H4 (cell line): ENCODE data around the gene CPEB3. TPM values are rescaled to one million over a fixed set of nuclear protein-coding genes. Genes with fewer than 3 reads are reported as not detected.
"Not testable (repeated sequence)": the region's sequence is repeated elsewhere in the genome, so short reads cannot be mapped to it uniquely, and the experiment has no call there.

ENCODE experiments used
- DNase-seq: peaks from one replicate; pipeline ENCODE4 v3.0.0-alpha.2; 2015; ENCODE audit warnings: low spot score
- total RNA-seq: library from RNA; depleted of rRNA; stranded (reverse); fragments of >200 nt; shearing (Covaris generic); gene quantifications from 2 replicates; pipeline ENCODE4 v1.2.3, GENCODE V29; 2014; rRNA removed

CPEB3 gene
- total RNA-seq: 0.16 and 0.56 TPM in 2 replicates

DNA sequence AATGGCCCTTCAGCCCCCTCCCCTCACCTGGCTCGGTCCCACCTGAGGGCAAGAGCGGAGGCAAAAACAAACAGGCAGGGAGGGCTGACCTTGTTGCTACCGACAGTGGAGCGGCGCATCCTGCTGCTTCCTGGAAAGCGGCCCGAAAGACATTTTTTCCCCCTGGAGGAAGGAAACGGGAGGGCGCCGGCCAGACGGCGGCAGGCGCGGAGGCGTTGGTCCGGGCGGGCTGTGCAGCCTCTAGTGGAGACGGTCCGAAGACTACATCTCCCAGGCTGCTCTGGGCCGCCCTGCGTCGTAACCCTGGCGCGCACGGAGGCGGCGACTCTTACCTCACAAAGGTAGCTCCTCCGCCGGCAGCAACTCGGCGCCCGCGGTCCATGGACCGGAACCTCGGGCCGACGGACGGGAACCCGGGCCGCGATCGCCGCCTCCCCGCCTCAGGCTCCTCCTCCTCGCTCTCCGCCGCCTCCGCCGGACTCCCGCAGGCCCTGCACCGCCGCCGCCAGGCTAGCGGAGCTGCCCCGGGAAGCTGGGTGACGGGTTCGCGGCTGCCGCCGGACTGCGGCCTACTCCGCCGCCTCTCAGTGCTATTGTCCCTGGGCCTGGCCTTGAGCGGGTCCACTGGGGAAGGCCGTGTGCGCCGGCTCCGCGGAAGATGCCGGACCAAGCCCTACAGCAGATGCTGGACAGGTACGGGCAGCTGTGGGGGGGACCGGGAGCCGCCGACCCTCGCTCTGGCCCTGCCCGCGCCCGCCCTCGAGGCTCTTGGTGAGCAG, at the start of gene CPEB3, which contains the start of gene MARCHF5:
TSS of gene CPEB3 (minus strand) at position 242 of the 779 bp plus-strand sequence. CDS start 50,728 bp downstream, outside the sequence.
TSS of gene MARCHF5 (plus strand) at position 331 of the 779 bp plus-strand sequence. CDS start at position 659, 328 bp downstream.
- peak; percentile 96 for DNase-seq

- not testable (repeated sequence) for DNase-seq
Observed at GRCh38 chr10:92329927-92330326, 39.0 kb upstream of the CPEB3 start.

- DNase-seq: no peak
Observed at GRCh38 chr10:92328993-92329392, 38.1 kb upstream of the CPEB3 start.

DNA sequence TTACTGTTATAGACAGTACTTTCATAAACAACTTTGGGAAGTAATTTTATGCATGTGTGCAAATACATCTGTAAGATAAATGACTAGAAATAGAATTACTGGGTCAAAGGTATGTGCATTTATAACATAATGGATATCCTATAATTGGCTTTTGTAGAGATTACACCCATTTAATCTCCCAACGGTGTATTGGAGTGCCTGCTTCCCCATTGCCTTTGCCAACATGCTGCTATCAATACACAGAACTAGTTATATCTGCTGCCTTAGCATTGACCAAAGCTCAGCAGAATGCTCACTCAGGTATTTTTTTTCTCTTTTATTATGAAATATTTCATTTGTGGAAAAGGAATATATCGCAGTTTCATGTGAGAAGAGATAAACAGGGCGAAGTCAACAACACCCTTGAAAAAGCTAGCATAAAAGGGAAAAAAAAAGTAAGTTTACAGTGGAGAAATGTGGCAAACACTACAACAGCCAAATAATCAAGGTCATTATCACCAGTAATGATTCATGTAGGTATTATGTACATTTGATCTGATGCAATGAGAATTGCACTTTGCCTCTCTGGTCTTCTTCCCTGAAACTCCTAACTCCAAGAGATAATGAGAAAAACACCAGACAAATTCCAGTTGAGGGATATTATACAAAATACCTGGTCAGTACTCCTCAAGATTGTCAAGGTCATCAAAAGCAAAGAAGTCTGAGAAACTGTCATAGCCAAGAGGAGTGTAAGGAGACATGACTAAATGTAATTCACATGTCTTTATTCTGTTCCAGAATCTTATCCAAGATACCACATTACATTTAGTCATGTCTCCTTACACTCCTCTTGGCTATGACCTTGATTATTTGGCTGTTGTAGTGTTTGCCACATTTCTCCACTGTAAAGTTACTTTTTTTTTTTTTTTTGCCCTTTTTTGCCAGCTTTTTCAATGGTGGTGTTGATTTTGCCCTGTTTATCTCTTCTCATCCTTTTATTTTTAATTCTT, 36.9 kb upstream of the CPEB3 start:
- no peak for DNase-seq

- DNase-seq: no peak
Observed at GRCh38 chr10:92323079-92323478, 32.2 kb upstream of the CPEB3 start.

DNA sequence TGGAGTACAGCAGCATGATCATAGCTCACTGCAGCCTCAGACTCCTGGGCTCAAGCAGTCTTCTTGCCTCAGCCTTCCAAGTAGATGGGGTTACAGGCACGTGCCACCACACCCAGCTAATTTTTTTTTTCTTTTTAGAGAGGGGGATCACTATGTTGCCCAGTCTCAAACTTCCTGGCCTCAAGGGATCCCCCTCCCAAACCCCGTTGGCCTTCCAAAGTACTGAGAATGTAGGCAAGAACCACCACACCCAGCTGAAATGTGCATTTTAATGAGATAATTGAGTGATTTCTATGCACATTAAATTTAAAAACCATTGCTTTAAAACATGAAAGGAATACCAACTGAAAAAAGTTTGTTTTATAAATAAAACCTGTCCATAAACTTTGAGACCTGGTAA, 25.7 kb upstream of the CPEB3 start:
- DNase-seq: no peak

GRCh38 chr10:92313750-92314149, 22.9 kb upstream of the CPEB3 start:
- DNase-seq: no peak

- no peak for DNase-seq
Observed at GRCh38 chr10:92309272-92309671, 18.4 kb upstream of the CPEB3 start.

DNA sequence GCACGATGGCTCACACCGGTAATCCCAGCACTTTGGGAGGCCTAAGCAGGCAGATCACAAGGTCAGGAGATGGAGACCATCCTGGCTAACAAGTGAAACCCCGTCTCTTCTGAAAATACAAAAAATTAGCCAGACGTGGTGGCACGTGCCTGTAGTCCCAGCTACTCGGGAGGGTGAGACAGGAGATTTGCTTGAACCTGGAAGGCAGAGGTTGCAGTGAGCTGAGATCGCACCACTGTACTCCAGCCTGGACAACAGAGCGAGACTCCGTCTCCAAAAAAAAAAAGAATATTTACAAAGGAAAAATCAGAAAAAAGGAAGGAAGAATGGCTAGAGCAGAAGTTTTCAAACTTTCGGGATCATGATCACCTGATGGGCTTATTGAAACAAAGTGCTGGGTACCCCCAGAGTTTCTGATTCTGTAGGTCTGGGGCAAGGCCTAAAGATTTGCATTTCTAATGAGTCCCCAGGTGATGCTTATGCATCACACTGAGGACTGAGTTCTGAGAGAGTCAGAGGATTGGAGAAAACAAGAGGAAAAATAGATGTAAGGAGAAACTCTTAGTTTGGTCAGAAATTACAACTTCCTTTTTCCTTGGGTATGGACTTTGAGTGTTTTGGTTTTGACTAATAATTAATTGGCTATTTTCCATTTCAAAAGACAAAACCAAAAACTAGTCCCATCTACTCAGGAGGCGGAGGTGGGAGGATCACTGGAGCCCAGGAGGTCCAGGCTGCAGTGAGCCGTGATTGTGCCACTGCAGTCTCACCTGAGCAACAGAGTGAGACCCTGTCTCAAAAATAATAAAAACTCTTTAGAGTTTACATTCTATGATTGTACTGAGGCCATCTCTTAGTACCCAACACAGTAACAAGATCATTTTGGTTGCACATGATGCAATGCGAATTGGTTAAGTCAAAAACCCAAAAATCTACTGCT, 14.5 kb upstream of the CPEB3 start:
- DNase-seq: no peak

DNA sequence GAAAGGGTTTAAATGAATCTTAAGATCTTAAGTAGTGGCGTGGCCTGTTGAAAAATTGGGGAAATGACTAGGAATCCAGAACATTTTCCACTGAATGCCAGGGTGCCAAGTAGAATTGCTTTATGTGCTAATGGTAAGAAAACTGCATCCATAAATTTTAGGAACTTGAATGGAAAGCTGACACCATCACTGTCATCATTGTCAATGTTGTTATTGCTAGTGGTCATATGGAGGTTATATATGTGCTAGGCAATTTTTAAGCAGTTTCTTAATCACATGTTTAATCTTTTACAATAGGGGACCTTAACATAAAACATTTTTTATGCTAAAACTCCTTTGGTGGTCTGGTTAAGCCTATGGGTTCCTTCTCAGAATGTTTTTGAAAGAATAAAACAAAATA, 13.2 kb upstream of the CPEB3 start:
- DNase-seq: no peak

DNA sequence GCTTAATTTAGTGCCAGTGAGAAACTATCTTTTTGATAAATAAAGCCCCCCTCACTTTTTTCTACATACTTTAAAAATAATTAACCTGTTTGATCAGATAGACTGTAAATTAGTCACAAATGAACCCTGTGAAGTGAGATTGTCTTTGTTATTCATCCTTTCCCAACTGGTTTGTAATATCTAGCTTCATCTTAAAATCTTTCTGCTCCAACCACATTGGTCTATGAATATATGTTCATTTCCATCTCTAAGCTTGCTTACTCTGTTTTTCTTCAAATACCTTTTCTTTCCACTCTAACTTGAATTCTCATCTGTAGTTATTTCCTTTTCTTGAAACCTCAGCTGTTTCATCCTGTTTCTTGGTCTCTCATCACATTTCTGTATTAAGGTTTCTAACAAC, 12.2 kb upstream of the CPEB3 start:
- no peak for DNase-seq

DNA sequence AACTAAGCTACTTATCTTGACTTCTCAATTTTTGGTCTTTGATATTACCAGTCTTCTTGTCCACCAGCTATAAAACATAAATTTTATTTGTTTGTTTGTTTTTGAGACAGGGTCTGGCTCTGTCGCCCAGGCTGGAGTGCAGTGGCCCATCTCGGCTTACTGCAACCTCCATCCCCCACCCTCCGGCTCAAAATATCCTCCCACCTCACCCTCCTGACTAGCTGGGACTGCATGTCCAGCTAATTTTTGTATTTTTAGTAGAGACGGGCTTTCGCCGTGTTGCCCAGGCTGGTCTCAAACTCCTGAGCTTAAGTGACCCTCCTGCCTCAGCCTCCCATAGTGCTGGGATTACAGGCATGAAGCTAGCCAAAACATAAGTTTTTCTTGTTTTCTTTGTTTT, 7.6 kb upstream of the CPEB3 start:
- no peak for DNase-seq

DNA sequence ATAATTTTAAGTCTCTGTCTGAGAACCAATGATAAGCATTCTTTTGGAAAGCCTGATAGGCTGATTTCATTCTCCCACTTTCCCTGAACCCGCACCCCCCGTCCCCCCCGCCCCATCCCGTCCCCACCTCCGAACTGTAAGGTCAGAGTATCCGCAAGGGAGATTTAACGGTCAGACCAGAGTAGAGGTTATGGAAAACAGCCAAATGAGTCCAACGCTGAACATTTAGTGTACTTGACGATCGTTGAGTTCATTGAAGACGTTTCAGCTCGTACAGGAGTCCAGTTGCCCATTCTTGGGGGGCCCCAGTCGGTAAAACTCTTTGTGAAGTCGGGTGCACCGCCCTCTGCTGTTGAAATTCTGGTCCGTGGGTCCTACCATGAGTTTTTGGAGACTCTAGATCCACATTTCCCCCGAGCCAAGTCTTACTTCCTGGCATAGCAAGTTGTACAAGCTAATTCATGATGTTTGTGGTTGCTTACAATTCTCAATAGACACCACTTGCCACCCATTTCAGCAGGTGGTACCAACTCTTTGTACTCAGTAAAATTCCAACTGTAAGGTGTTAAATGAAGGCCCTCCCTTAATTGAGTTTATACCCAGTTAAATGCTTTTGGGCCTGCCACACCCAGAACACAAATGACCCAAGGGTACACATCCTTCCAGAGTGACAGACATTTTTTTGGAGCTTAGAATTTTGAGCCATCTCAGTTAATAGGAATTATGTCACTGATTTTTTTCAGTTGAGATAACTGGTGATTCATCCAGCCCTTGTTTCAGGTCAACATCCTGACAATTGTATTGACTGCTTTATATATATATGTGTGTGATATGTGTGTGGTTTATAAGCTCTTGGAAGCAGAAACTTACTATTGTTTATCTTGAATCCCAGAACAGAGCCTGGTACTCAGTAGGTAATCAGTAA, 1.3 kb upstream of the CPEB3 start:
- peak; percentile 15 for DNase-seq

DNA sequence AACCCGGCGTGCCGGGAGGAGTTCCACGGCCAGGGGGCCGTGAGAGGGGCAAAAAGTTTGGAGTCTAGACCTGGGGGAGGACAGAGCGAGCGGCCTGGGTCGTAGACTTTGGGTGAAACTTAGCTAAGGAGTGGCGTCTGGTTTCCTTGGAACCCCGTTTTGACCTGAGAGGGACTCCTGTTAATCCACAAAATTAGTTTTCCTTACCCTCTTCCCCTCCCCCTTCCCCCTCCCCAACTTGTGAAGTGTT, 663 bp upstream of the CPEB3 start:
- no peak for DNase-seq

DNA sequence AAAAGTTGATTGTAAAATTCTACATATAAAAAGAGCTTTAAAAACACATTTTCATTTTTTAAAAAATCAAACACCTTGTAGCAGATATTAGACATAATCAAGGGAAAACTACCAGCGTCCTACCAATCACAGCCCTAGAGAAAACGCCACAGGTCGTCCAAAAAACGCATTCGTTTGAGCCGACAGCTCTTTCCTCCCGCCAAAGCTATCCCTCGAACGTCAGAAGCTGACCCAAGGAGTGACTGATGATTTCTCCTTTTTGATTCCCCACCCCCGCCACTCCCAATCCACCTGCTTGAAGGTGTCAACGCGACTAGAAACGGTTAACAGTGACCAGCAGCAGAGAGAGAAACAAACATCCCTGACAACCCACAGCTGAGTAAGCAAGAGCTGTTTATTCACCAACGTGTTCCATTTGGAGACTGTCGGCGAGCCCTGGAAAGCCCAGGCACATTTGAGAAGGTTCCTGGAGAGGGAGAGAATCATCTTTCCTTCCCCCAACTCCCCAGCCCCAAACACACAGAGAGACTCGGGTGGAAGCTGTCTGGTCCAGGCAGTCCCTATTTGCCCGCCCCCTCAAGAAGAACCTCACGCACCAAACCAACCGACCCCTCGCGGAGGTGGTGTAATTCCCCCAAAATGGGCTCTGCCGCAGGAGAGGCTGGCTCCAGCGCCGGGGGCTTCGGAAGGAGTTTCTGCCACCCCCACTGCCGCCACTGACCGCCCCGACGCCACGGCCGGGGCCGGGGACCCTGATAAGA, 622 bp downstream of the CPEB3 start:
- peak; percentile 16 for DNase-seq

- DNase-seq: no peak
Observed at GRCh38 chr10:92284112-92284704, 6.7 kb downstream of the CPEB3 start.

DNA sequence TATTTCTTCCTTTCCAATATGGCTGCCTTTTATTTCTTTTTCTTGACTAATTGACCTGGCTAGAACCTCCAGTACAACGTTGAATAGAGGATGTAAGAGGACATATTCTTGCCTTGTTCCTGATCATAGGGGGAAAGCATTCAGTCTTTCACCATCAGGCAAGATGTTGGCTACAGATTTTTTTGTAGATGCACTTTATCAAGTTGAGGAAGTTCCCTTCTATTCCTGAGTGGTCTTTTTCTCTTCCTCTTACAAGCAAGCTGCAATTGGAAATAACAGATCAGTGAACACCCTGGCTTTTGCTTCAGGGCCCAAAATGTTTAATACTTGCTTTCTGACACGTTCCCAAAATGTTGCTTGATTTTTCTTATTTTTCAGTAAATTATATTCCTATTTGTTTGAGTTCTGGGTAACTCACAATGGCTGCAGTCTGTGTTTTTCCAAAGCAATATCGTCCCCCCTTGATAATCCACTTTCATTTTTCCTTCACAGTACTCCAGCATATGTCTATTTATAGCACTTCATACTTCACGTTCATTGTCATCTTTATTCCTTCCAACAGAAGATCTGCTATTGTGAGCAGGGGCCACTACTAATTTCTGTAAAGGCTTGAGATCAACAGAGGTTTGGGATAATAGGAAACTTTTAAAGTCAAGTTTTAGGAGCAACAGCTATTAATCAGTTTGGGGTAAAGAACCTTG, 11.7 kb downstream of the CPEB3 start:
- no peak for DNase-seq

DNA sequence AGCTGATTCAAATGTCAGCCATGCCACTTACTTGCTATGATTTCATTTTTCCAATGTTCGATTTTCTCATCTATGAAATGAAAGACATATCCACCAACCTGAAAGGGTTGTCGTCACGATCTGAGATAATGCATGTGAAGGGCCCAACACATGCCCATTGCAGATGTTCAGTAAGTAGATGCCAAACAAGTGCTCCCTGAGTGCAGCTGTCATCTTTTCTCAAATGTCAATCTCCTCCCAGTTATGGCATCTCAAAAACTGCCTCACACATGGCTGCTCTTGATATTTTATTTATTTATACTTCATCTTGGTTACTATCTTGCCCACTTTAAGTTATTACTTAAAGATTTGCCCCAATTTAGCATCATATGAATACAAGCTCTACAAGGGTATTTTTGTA, 16.8 kb downstream of the CPEB3 start:
- no peak for DNase-seq

GRCh38 chr10:92268748-92269147, 22.1 kb downstream of the CPEB3 start:
- no peak for DNase-seq
